ENCODE measurements around the gene TPST2.

Gene TPST2

DNA sequence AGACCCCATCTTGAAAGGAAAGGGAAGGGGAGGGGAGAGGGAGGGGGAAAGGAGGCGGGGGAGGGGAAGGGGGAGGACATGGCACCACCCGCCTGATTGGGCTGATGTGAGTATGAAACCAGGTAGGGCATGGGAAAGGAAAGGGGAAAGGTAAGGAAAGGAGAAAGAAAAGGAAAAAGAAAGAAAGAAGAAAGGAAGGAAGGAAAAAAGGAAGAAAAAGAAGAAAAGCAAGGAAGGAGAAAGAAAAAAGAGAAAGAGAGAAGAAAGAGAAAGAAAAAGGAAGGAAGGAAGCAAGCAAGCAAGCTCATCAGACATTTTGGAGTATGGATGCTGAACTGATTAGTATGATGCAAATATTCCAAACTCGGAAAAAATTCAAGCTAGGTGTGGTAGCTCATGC lies 41.6 kb downstream of the TPST2 start:
- in situ Hi-C loops (cut with HindIII; ENCODE audit: low sequenced_read_pairs), result no loop called here
- no peak for DNase-seq (ENCODE audit: low read depth)
- no peak overlapping the region for H3K4me3 ChIP-seq (ENCODE audit: low read depth, low read length)
- TF ChIP-seq, protein P1, sequence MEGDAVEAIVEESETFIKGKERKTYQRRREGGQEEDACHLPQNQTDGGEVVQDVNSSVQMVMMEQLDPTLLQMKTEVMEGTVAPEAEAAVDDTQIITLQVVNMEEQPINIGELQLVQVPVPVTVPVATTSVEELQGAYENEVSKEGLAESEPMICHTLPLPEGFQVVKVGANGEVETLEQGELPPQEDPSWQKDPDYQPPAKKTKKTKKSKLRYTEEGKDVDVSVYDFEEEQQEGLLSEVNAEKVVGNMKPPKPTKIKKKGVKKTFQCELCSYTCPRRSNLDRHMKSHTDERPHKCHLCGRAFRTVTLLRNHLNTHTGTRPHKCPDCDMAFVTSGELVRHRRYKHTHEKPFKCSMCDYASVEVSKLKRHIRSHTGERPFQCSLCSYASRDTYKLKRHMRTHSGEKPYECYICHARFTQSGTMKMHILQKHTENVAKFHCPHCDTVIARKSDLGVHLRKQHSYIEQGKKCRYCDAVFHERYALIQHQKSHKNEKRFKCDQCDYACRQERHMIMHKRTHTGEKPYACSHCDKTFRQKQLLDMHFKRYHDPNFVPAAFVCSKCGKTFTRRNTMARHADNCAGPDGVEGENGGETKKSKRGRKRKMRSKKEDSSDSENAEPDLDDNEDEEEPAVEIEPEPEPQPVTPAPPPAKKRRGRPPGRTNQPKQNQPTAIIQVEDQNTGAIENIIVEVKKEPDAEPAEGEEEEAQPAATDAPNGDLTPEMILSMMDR (IDR thresholded peaks at IDR 0.05; ENCODE audit: low read depth, low read length, missing control alignments), result no peak

DNA sequence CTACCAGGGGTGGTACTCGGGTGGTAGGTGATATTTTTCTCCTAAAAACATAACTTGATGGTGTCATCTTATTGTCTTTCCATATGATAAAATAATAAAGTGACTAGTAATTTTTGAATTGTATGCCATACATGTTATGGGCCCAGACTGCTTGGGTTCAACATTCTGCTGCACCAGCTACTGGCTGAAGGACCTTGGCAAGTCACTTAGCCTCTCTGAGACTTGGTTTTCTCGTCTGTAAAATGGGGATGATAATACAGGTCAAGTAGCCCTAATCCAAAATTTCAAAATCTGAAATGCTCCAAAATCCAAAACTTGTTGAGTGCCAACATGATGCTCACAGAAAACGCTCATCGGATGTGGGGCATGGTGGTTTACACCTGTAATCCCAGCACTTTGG lies 42.1 kb downstream of the TPST2 start:
- in situ Hi-C loops (cut with HindIII; ENCODE audit: low sequenced_read_pairs), result no loop called here
- TF ChIP-seq, protein P1 (IDR thresholded peaks at IDR 0.05; ENCODE audit: low read depth, low read length, missing control alignments), result no peak
- no peak overlapping the region for H3K4me3 ChIP-seq (ENCODE audit: low read depth, low read length)
- DNase-seq (ENCODE audit: low read depth), result no peak

DNA sequence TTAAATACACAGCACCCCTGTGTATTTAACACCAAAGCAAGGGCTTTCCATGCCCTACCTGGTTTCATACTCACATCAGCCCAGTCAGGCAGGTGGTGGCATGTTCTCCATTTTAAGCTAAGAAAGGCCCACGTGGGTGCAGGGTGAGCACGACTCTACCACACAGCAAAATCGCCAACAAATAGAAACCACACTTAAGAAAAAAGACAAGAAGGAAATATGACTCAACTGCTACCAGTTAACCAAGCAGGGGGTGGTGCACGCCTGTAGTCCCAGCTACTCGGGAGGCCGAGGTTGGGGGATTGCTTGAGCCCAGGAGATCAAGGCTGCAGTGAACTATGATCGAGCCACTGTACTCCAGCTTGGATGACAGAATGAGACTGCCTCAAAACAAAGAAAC lies 42.5 kb downstream of the TPST2 start:
- no peak for DNase-seq (ENCODE audit: low read depth)
- no peak overlapping the region for H3K4me3 ChIP-seq (ENCODE audit: low read depth, low read length)
- TF ChIP-seq, protein P1 (IDR thresholded peaks at IDR 0.05; ENCODE audit: low read depth, low read length, missing control alignments), result no peak
- in situ Hi-C loops (cut with HindIII; ENCODE audit: low sequenced_read_pairs), result no loop called here

DNA sequence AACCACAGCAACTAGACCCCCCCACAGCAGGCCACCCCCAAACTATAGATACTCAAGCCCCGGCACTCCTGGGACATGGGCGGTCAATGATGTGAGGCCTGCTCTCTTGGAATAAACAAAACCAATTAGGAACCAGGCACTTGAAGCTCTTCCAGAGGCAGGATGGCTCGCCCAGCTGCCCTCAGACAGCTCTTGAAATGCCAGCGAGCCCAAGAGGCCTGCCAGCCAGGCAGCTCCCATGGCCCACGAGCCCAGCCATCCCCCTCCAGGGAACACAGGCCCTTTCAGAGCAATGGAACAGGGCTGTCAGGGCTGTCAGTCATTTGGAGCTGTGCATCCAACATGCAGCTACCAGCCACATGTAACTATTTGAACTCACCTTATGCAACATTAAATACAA lies 43.6 kb downstream of the TPST2 start:
- DNase-seq (ENCODE audit: low read depth), result no peak
- in situ Hi-C loops (cut with HindIII; ENCODE audit: low sequenced_read_pairs), result no loop called here
- TF ChIP-seq, protein P1 (IDR thresholded peaks at IDR 0.05; ENCODE audit: low read depth, low read length, missing control alignments), result no peak
- no peak overlapping the region for H3K4me3 ChIP-seq (ENCODE audit: low read depth, low read length)

DNA sequence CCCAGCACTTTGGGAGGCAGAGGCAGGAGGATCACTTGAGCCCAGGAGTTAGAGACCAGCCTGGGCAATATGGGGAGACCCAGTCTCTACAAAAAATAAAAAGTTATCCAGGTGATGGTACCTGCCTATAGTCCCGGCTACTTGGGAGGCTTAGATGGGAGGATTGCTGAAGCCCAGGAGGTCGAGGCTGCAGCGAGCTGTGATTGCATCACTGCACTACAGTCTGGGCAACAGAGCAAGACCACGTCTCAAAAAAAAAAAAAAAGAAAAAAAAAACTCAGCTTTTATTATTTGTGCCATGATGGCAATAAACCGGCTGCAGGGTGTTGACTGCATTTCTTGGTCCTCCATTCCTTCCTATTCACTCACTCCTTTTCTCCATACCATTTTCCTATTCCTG lies 44.1 kb downstream of the TPST2 start:
- no peak overlapping the region for H3K4me3 ChIP-seq (ENCODE audit: low read depth, low read length)
- TF ChIP-seq, protein P1 (IDR thresholded peaks at IDR 0.05; ENCODE audit: low read depth, low read length, missing control alignments), result no peak
- DNase-seq (ENCODE audit: low read depth), result no peak
- in situ Hi-C loops (cut with HindIII; ENCODE audit: low sequenced_read_pairs), result no loop called here

DNA sequence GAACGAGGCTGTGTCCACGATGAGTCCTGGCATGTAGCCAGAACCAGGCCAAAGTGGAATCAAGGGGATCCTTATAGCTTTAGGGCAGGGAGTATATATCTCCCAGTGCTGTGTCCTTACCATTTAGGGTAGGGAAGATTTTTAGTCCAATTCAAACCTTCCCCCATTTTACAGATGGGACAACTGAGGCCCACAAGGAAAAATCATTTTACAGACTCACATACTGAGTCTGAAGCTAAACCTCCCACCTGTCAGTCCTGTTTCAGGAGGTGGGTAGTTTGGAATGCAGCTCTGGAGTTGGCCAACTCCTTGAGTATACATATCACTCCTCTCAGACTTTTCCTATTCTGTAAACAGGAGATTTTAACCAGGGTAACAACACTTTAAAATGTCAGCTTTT lies 44.5 kb downstream of the TPST2 start:
- TF ChIP-seq, protein P1 (IDR thresholded peaks at IDR 0.05; ENCODE audit: low read depth, low read length, missing control alignments), result no peak
- in situ Hi-C loops (cut with HindIII; ENCODE audit: low sequenced_read_pairs), result no loop called here
- DNase-seq (ENCODE audit: low read depth), result no peak
- no peak overlapping the region for H3K4me3 ChIP-seq (ENCODE audit: low read depth, low read length)

DNA sequence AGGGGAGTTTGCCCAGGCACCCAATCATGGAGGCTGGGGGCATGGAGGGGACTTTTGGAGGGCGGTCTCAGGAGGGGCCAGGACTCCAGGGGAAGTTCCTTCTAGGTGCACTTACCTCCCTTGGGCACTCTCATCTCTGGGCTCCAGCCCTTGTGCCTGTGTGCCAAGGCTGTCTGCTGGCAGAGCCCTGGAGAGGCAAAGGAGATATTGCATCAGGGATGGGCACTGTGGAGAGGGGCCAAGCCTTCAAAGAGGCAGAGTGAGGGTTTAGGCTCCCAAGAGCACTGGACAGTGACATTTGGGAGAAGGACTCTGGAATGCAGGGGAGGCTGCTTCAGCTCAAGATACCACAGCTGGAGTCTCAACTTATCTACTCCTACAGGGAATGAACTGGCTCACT lies 45.4 kb downstream of the TPST2 start:
- in situ Hi-C loops (cut with HindIII; ENCODE audit: low sequenced_read_pairs), result no loop called here

More for the DNA sequence above, 45.4 kb downstream of the TPST2 start:
- no peak overlapping the region for H3K4me3 ChIP-seq (ENCODE audit: low read depth, low read length)
- TF ChIP-seq, protein P1 (IDR thresholded peaks at IDR 0.05; ENCODE audit: low read depth, low read length, missing control alignments), result no peak
- no peak for DNase-seq (ENCODE audit: low read depth)
